K562 (cell line): Measurements from ENCODE around the gene CYSTM1. TPM values are rescaled to one million over a fixed set of nuclear protein-coding genes. Genes with fewer than 3 reads are reported as not detected.
A peak's percentile ranks its signal among the peaks of the same experiment; 100 is the strongest.

Experiments used
- BRD9 ChIP-seq: fragments of 450-650 bp; IDR thresholded peaks from 2 replicates; pipeline ENCODE4 v1.6.1; 2018; ENCODE audit warnings: low read depth; ENCODE audit not compliant: partially characterized antibody
- CBX1 ChIP-seq: sonication (generic); IDR thresholded peaks from 2 replicates; pipeline ENCODE4 v1.6.1; 2016; ENCODE audit warnings: antibody characterized with exemption, low read depth, mild to moderate bottlenecking
- E2F5 ChIP-seq: sonication (generic); formaldehyde crosslinking; IDR thresholded peaks from 2 replicates; pipeline ENCODE4 v1.8.0; 2022; ENCODE audit warnings: mild to moderate bottlenecking, missing genetic modification reagents
- ESRRA ChIP-seq: fragments of 450-650 bp; IDR thresholded peaks from 2 replicates; pipeline ENCODE4 v1.6.1; 2014; ENCODE audit warnings: low read depth, mild to moderate bottlenecking, moderate library complexity, borderline replicate concordance
- KLF13 ChIP-seq: fragments of 450-650 bp; IDR thresholded peaks from 2 replicates; pipeline ENCODE4 v1.6.1; 2016; ENCODE audit warnings: missing genetic modification characterization, low read depth, mild to moderate bottlenecking, missing compliant biosample characterization, moderate library complexity, borderline replicate concordance
- NEUROD1 ChIP-seq: fragments of 150-350 bp; IDR thresholded peaks from 2 replicates; pipeline ENCODE4 v1.6.1; 2014; ENCODE audit warnings: borderline replicate concordance, low read length, low read depth; ENCODE audit not compliant: partially characterized antibody
- NR0B1 ChIP-seq: fragments of 450-650 bp; IDR thresholded peaks from one replicate; pipeline ENCODE4 v1.6.1; 2018; ENCODE audit warnings: mild to moderate bottlenecking, moderate library complexity; ENCODE audit not compliant: partially characterized antibody
- POLR2B ChIP-seq: fragments of 450-650 bp; IDR thresholded peaks from 2 replicates; pipeline ENCODE4 v1.6.1; 2018; ENCODE audit warnings: low read depth; ENCODE audit not compliant: partially characterized antibody
- RBFOX2 ChIP-seq: fragments of 200-400 bp; formaldehyde crosslinking; IDR thresholded peaks from 2 replicates; pipeline ENCODE4 v1.6.1; 2017; ENCODE audit warnings: low read depth, mild to moderate bottlenecking, low read length, moderate library complexity
- THAP7 ChIP-seq: fragments of 250-450 bp; sonication (Bioruptor Pico); IDR thresholded peaks from 2 replicates; pipeline ENCODE4 v1.5.0; 2021
- YY1 ChIP-seq, 3 experiments: IDR thresholded peaks; 2 replicates each; pipeline ENCODE4 v1.6.1; 2011; ENCODE audit warnings: low read length in 2 of 3, mild to moderate bottlenecking in 2 of 3, moderate library complexity in 2 of 3, borderline replicate concordance in 1 of 3, control low read depth in 1 of 3, low read depth in 1 of 3; ENCODE audit not compliant: insufficient read depth in 3 of 3, insufficient replicate concordance in 2 of 3, control insufficient read depth in 1 of 3, insufficient read length in 1 of 3; ENCODE audit errors: extremely low read depth in 1 of 3
- polyA plus RNA-seq, 8 experiments: library from polyadenylated mRNA; depleted of rRNA in 4 of 8; stranded (reverse) in 5 of 8; unstranded in 3 of 8; fragments of >200 nt; fragmentation: Nextera tagmentation in 2 of 8; fragmentation: Illumina TruSeq in 1 of 8; extraction: Ambion mirVana in 2 of 8; extraction: Trizol in 1 of 8; gene quantifications; 2 replicates each; pipeline versions ENCODE4 v1.2.1 to v1.2.3, GENCODE V29; 2011 to 2014; ENCODE audit warnings: inconsistent platforms in 1 of 8, missing spikeins in 1 of 8
- total RNA-seq, 7 experiments: library from RNA; depleted of rRNA in 6 of 7; stranded (reverse); fragments of >200 nt in 6 of 7; fragmentation: Illumina TruSeq in 2 of 7; extraction: Trizol in 2 of 7; gene quantifications; 2 replicates each; pipeline versions ENCODE4 v1.2.1 to v1.2.3, GENCODE V29; 2011 to 2021; ENCODE audit warnings: low replicate concordance in 1 of 7
- TF ChIP-seq, protein P1 (sequence below): sonication (generic); formaldehyde crosslinking; IDR thresholded peaks from 2 replicates; pipeline ENCODE4 v1.8.0; 2022; ENCODE audit warnings: mild to moderate bottlenecking, missing genetic modification reagents, borderline replicate concordance
- TF ChIP-seq, protein P2 (sequence below): IDR thresholded peaks from 2 replicates; pipeline ENCODE4 v1.6.1; 2014; ENCODE audit warnings: antibody characterized with exemption
- TF ChIP-seq, protein P3 (sequence below): fragments of 250-450 bp; sonication (Bioruptor Pico); IDR thresholded peaks from 2 replicates; pipeline ENCODE4 v1.8.0; 2022; ENCODE audit warnings: inconsistent platforms
- TF ChIP-seq, protein P4 (sequence below): sonication (generic); formaldehyde crosslinking; IDR thresholded peaks from 2 replicates; pipeline ENCODE4 v1.8.0; 2022; ENCODE audit warnings: mild to moderate bottlenecking, missing genetic modification reagents

The CYSTM1 gene
- total and polyA plus RNA-seq, 9 of the 15 experiments (the other 6 are each of a cell fraction or from before 2014, with no cell fraction given) = 76.1 to 422 (median 108) TPM

DNA sequence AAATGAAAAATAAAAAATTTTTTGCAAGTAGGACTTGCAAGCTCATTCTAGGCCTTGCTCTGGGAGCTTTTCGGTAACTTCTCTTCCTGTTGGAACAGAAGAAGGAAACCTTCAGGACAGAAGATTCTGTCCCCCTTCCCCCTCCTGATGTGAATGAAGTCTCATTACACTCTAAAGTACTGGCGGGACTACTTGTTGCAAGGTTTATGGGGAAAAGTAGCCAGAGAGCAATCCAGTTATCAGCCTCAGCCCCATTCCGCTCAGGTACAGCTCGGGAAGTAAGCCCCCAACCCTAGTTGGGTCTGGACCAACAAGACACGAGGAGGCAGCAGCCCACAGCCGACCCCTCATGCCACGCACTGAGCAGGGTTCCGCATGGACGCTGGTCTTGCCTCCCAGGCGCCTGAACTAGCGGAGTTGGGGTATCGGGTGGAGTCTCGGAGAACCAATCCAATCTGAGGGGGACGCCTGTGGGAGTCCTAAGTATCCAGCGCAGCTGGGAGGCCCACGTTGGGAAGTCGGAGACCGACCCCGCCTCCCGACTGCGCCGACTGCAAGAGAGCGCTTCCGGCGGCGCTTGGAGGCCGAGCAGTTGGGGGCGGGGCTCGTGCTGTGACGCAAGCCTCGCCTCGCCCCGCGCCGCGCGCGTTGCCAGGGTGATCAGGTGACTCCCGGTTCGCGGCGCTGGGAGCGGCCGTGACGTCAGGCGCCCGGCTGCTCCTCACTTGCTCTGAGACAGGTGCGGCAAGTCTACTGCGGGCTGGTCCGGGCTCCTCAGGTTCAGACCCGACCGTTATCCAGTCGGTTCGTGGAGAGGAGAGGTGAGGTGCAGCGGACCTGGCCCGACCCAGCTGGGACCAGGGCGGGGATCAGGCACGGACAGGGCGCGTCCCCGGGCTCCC is at the start of gene CYSTM1 (continued):
- TF ChIP-seq THAP7 (CRISPR knock-in tag) (0 out of 2 replicates have a peak, but pooled peaks have one; percentile 42), KLF13 (0 out of 2 replicates have a peak, but pooled peaks have one; percentile 70), YY1 (IDR thresholded peaks at IDR 0.05; ENCODE audit: borderline replicate concordance in 1 of 3, control insufficient read depth in 1 of 3, extremely low read depth in 1 of 3, insufficient read depth in 3 of 3, insufficient read length in 1 of 3, insufficient replicate concordance in 2 of 3, low read depth in 1 of 3, low read length in 2 of 3) (no peak), E2F5 (CRISPR knock-in tag) (0 out of 2 replicates have a peak, but pooled peaks have one; percentile 44), RBFOX2 (peak; percentile 89), NR0B1 (no peak), ESRRA (no peak), CBX1 (0 out of 2 replicates have a peak, but pooled peaks have one; percentile 40), POLR2B (peak; percentile 73), NEUROD1 (peak; percentile 23), BRD9 (no peak)
- TF ChIP-seq, protein P1, sequence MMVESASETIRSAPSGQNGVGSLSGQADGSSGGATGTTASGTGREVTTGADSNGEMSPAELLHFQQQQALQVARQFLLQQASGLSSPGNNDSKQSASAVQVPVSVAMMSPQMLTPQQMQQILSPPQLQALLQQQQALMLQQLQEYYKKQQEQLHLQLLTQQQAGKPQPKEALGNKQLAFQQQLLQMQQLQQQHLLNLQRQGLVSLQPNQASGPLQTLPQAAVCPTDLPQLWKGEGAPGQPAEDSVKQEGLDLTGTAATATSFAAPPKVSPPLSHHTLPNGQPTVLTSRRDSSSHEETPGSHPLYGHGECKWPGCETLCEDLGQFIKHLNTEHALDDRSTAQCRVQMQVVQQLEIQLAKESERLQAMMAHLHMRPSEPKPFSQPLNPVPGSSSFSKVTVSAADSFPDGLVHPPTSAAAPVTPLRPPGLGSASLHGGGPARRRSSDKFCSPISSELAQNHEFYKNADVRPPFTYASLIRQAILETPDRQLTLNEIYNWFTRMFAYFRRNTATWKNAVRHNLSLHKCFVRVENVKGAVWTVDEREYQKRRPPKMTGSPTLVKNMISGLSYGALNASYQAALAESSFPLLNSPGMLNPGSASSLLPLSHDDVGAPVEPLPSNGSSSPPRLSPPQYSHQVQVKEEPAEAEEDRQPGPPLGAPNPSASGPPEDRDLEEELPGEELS = no peak
- TF ChIP-seq, protein P2, sequence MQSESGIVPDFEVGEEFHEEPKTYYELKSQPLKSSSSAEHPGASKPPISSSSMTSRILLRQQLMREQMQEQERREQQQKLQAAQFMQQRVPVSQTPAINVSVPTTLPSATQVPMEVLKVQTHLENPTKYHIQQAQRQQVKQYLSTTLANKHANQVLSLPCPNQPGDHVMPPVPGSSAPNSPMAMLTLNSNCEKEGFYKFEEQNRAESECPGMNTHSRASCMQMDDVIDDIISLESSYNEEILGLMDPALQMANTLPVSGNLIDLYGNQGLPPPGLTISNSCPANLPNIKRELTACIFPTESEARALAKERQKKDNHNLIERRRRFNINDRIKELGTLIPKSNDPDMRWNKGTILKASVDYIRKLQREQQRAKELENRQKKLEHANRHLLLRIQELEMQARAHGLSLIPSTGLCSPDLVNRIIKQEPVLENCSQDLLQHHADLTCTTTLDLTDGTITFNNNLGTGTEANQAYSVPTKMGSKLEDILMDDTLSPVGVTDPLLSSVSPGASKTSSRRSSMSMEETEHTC = peak; percentile 83
- TF ChIP-seq, protein P3, sequence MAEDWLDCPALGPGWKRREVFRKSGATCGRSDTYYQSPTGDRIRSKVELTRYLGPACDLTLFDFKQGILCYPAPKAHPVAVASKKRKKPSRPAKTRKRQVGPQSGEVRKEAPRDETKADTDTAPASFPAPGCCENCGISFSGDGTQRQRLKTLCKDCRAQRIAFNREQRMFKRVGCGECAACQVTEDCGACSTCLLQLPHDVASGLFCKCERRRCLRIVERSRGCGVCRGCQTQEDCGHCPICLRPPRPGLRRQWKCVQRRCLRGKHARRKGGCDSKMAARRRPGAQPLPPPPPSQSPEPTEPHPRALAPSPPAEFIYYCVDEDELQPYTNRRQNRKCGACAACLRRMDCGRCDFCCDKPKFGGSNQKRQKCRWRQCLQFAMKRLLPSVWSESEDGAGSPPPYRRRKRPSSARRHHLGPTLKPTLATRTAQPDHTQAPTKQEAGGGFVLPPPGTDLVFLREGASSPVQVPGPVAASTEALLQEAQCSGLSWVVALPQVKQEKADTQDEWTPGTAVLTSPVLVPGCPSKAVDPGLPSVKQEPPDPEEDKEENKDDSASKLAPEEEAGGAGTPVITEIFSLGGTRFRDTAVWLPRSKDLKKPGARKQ (CRISPR knock-in tag) = no peak
- TF ChIP-seq, protein P4, sequence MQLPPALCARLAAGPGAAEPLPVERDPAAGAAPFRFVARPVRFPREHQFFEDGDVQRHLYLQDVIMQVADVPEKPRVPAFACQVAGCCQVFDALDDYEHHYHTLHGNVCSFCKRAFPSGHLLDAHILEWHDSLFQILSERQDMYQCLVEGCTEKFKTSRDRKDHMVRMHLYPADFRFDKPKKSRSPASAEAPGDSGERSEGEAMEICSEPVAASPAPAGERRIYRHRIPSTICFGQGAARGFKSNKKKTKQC = 0 out of 2 replicates have a peak, but pooled peaks have one; percentile 16
